ENCODE data around the gene TRAPPC12.
A peak's percentile ranks its signal among the peaks of the same experiment; 100 is the strongest.
"Not testable (repeated sequence)": the region's sequence is repeated elsewhere in the genome, so short reads cannot be mapped to it uniquely, and the experiment has no call there.

Gene TRAPPC12

DNA sequence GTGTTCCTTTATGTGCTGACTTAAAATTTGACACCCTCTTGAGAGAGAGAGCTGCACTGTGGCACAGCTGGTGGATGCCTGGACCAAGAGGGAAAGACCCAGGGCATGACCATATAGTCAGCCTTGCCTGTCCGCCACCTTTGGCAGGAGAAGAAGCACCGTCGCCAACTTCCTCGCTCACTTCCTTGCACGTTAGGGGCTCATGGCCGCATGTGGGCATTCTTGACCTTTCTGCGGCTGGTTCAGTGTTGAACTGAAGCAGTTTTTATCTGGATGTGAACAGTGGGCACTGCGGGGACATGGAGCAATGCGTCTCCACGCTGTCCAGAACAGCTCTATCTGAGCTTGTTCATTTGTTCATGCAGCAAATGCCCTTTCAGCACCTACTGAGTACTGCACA lies 66.9 kb downstream of the TRAPPC12 start:
- ATAC-seq: no peak
- no peak for TF ChIP-seq TOX (CRISPR knock-in tag; IDR thresholded peaks at IDR 0.05; ENCODE audit: borderline replicate concordance)
- no peak for TF ChIP-seq ZFP3 (CRISPR knock-in tag; IDR thresholded peaks at IDR 0.05)
- no peak for TF ChIP-seq ISL1 (CRISPR knock-in tag; IDR thresholded peaks at IDR 0.05)
- TF ChIP-seq ESRRG (CRISPR knock-in tag; IDR thresholded peaks at IDR 0.05): no peak
- TF ChIP-seq BACH2 (CRISPR knock-in tag; IDR thresholded peaks at IDR 0.05; ENCODE audit: borderline replicate concordance): no peak
- TF ChIP-seq PATZ1 (CRISPR knock-in tag; IDR thresholded peaks at IDR 0.05; ENCODE audit: borderline replicate concordance): no peak
- TF ChIP-seq, protein P1, sequence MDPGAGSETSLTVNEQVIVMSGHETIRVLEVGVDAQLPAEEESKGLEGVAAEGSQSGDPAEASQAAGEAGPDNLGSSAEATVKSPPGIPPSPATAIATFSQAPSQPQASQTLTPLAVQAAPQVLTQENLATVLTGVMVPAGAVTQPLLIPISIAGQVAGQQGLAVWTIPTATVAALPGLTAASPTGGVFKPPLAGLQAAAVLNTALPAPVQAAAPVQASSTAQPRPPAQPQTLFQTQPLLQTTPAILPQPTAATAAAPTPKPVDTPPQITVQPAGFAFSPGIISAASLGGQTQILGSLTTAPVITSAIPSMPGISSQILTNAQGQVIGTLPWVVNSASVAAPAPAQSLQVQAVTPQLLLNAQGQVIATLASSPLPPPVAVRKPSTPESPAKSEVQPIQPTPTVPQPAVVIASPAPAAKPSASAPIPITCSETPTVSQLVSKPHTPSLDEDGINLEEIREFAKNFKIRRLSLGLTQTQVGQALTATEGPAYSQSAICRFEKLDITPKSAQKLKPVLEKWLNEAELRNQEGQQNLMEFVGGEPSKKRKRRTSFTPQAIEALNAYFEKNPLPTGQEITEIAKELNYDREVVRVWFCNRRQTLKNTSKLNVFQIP (CRISPR knock-in tag; IDR thresholded peaks at IDR 0.05; ENCODE audit: borderline replicate concordance, low read depth): no peak
- no peak for TF ChIP-seq ZNF565 (CRISPR knock-in tag; conservative IDR thresholded peaks at IDR 0.05; ENCODE audit: low read depth)
- TF ChIP-seq ZFP30 (CRISPR knock-in tag; IDR thresholded peaks at IDR 0.05): no peak
- TF ChIP-seq ARNTL (CRISPR knock-in tag; IDR thresholded peaks at IDR 0.05; ENCODE audit: borderline replicate concordance, low read depth): no peak
- no peak for TF ChIP-seq PPARA (CRISPR knock-in tag; IDR thresholded peaks at IDR 0.05; ENCODE audit: borderline replicate concordance)
- no peak for TF ChIP-seq TCF4 (CRISPR knock-in tag; IDR thresholded peaks at IDR 0.05; ENCODE audit: borderline replicate concordance)
- no peak for TF ChIP-seq SNAI2 (CRISPR knock-in tag; IDR thresholded peaks at IDR 0.05)
- TF ChIP-seq ZNF70 (CRISPR knock-in tag; IDR thresholded peaks at IDR 0.05): no peak

GRCh38 chr2:3447186-3447585 lies 67.7 kb downstream of the TRAPPC12 start:
- not testable (repeated sequence) for ATAC-seq

GRCh38 chr2:3447789-3448317 lies 68.4 kb downstream of the TRAPPC12 start:
- TF ChIP-seq RARB (CRISPR knock-in tag; IDR thresholded peaks at IDR 0.05) (no peak), TCF4 (CRISPR knock-in tag; IDR thresholded peaks at IDR 0.05; ENCODE audit: borderline replicate concordance) (peak; percentile 55; the same call in 1 of the 2 replicates), ISL1 (CRISPR knock-in tag; IDR thresholded peaks at IDR 0.05) (no peak), BACH2 (CRISPR knock-in tag; IDR thresholded peaks at IDR 0.05; ENCODE audit: borderline replicate concordance) (no peak), CREB5 (CRISPR knock-in tag; IDR thresholded peaks at IDR 0.05; ENCODE audit: low read depth) (no peak)
- peak; percentile 32; the same call in 1 of the 3 replicates for ATAC-seq

GRCh38 chr2:3448441-3448911 lies 69.0 kb downstream of the TRAPPC12 start:
- ATAC-seq: not testable (repeated sequence)

DNA sequence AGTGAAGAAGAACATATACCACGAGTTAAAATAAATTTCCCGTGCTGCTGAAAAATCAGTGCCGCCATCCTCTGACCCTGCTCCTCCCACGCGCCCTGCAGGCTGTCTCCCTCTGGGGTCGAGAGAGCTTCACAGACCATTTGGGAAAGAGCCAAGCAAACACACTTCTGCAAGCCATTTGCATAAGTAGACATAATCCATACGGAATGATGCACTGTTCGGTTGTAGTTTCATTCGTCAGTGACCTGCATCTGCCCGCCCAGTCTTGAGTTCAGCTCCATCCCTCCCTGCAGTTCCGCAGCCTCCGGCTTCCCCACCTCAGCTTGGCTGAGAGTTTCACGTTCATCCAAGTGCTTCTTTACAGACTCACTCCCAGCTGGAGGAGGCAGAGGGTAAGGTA lies 69.6 kb downstream of the TRAPPC12 start:
- TF ChIP-seq GLIS3 (CRISPR knock-in tag; IDR thresholded peaks at IDR 0.05) (no peak), CSDC2 (CRISPR knock-in tag; IDR thresholded peaks at IDR 0.05) (no peak), SNAI2 (CRISPR knock-in tag; IDR thresholded peaks at IDR 0.05) (no peak)
- no peak for ATAC-seq

GRCh38 chr2:3449936-3450335 lies 70.4 kb downstream of the TRAPPC12 start:
- no peak for ATAC-seq
- TF ChIP-seq ZC3H10 (CRISPR knock-in tag; IDR thresholded peaks at IDR 0.05) (no peak), RARB (CRISPR knock-in tag; IDR thresholded peaks at IDR 0.05) (no peak), GLIS3 (CRISPR knock-in tag; IDR thresholded peaks at IDR 0.05) (no peak), ZNF8 (CRISPR knock-in tag; IDR thresholded peaks at IDR 0.05) (no peak), ZFP30 (CRISPR knock-in tag; IDR thresholded peaks at IDR 0.05) (no peak)

Data from SK-N-SH treated with all-trans-retinoic acid at 6 μM for 48 hours (cell line).